ENCODE results near the gene PLCH1. TPM values are rescaled to one million over a fixed set of nuclear protein-coding genes. Genes with fewer than 3 reads are reported as not detected.

Gene PLCH1
- total RNA-seq, 1 donor from 2014 or later = 1.1 TPM

GRCh38 chr3:155753038-155753639 lies 8.3 kb upstream of the PLCH1 start:
- H3K27ac Mint-ChIP-seq (ENCODE audit: unreplicated experiment) = no peak overlapping the region
- no peaks in the 10 kb centered on the region for H3K4me1 Mint-ChIP-seq (ENCODE audit: low read depth, unreplicated experiment)
- H3K4me3 Mint-ChIP-seq (ENCODE audit: unreplicated experiment) = no peak overlapping the region
- no peaks in the 10 kb centered on the region for H3K36me3 Mint-ChIP-seq (ENCODE audit: unreplicated experiment)
- TF ChIP-seq CTCF (IDR thresholded peaks at IDR 0.05; ENCODE audit: partially characterized antibody, unreplicated experiment) = no peak
- no peak for DNase-seq
- H3K9me3 Mint-ChIP-seq (ENCODE audit: unreplicated experiment) = no peaks in the 10 kb centered on the region
- no peaks in the 10 kb centered on the region for H3K27me3 Mint-ChIP-seq (ENCODE audit: unreplicated experiment)

GRCh38 chr3:155748611-155749365 lies 3.9 kb upstream of the PLCH1 start:
- Mint-ChIP-seq H3K9me3 (ENCODE audit: unreplicated experiment) (no peaks in the 10 kb centered on the region), H3K27ac (ENCODE audit: unreplicated experiment) (no peak overlapping the region), H3K4me1 (ENCODE audit: low read depth, unreplicated experiment) (peaks cover 3% of the 10 kb centered on the region), H3K36me3 (ENCODE audit: unreplicated experiment) (no peaks in the 10 kb centered on the region), H3K27me3 (ENCODE audit: unreplicated experiment) (no peaks in the 10 kb centered on the region), H3K4me3 (ENCODE audit: unreplicated experiment) (no peak overlapping the region)
- TF ChIP-seq CTCF (IDR thresholded peaks at IDR 0.05; ENCODE audit: partially characterized antibody, unreplicated experiment) = no peak
- DNase-seq = no peak

- no peak for TF ChIP-seq CTCF (IDR thresholded peaks at IDR 0.05; ENCODE audit: partially characterized antibody, unreplicated experiment)
- DNase-seq = no peak
- no peaks in the 10 kb centered on the region for H3K27me3 Mint-ChIP-seq (ENCODE audit: unreplicated experiment)
- H3K9me3 Mint-ChIP-seq (ENCODE audit: unreplicated experiment) = no peaks in the 10 kb centered on the region
- H3K36me3 Mint-ChIP-seq (ENCODE audit: unreplicated experiment) = no peaks in the 10 kb centered on the region
- H3K27ac Mint-ChIP-seq (ENCODE audit: unreplicated experiment) = no peak overlapping the region
- no peak overlapping the region for H3K4me3 Mint-ChIP-seq (ENCODE audit: unreplicated experiment)
- H3K4me1 Mint-ChIP-seq (ENCODE audit: low read depth, unreplicated experiment) = peaks cover 3% of the 10 kb centered on the region
Observed at GRCh38 chr3:155747946-155748290, 3.0 kb upstream of the PLCH1 start.

GRCh38 chr3:155747286-155747945 lies 2.5 kb upstream of the PLCH1 start:
- Mint-ChIP-seq H3K36me3 (ENCODE audit: unreplicated experiment) (no peaks in the 10 kb centered on the region), H3K4me3 (ENCODE audit: unreplicated experiment) (no peak overlapping the region), H3K27ac (ENCODE audit: unreplicated experiment) (no peak overlapping the region), H3K4me1 (ENCODE audit: low read depth, unreplicated experiment) (peaks cover 5% of the 10 kb centered on the region), H3K27me3 (ENCODE audit: unreplicated experiment) (no peaks in the 10 kb centered on the region), H3K9me3 (ENCODE audit: unreplicated experiment) (no peaks in the 10 kb centered on the region)
- no peak for DNase-seq
- no peak for TF ChIP-seq CTCF (IDR thresholded peaks at IDR 0.05; ENCODE audit: partially characterized antibody, unreplicated experiment)

GRCh38 chr3:155746703-155747102 lies 1.8 kb upstream of the PLCH1 start:
- Mint-ChIP-seq H3K4me3 (ENCODE audit: unreplicated experiment) (no peak overlapping the region), H3K27me3 (ENCODE audit: unreplicated experiment) (no peaks in the 10 kb centered on the region), H3K4me1 (ENCODE audit: low read depth, unreplicated experiment) (peaks cover 6% of the 10 kb centered on the region), H3K36me3 (ENCODE audit: unreplicated experiment) (no peaks in the 10 kb centered on the region), H3K27ac (ENCODE audit: unreplicated experiment) (no peak overlapping the region), H3K9me3 (ENCODE audit: unreplicated experiment) (no peaks in the 10 kb centered on the region)
- no peak for DNase-seq
- no peak for TF ChIP-seq CTCF (IDR thresholded peaks at IDR 0.05; ENCODE audit: partially characterized antibody, unreplicated experiment)
